ENCODE measurements around the gene AKT1S1.

Gene AKT1S1

GRCh38 chr19:49861107-49861506, 16.0 kb downstream of the AKT1S1 start:
- Mint-ChIP-seq H3K27me3 (ENCODE audit: low read depth) (no peaks in the 10 kb centered on the region), H3K27ac (no peak overlapping the region), H3K9me3 (no peaks in the 10 kb centered on the region), H3K36me3 (ENCODE audit: low read depth) (peaks cover 40% of the 10 kb centered on the region), H3K4me3 (no peak overlapping the region), H3K4me1 (ENCODE audit: low read depth) (peaks cover 11% of the 10 kb centered on the region)
- DNase-seq (ENCODE audit: low spot score) = no peak

GRCh38 chr19:49860336-49861102, 16.6 kb downstream of the AKT1S1 start:
- H3K27ac Mint-ChIP-seq = no peak overlapping the region
- H3K9me3 Mint-ChIP-seq = no peaks in the 10 kb centered on the region
- peaks cover 38% of the 10 kb centered on the region for H3K36me3 Mint-ChIP-seq (ENCODE audit: low read depth)
- peaks cover 6% of the 10 kb centered on the region for H3K4me1 Mint-ChIP-seq (ENCODE audit: low read depth)
- H3K27me3 Mint-ChIP-seq (ENCODE audit: low read depth) = no peaks in the 10 kb centered on the region
- no peak overlapping the region for H3K4me3 Mint-ChIP-seq
- DNase-seq (ENCODE audit: low spot score) = no peak

- Mint-ChIP-seq H3K4me3 (no peak overlapping the region), H3K9me3 (no peaks in the 10 kb centered on the region), H3K27ac (no peak overlapping the region), H3K27me3 (ENCODE audit: low read depth) (no peaks in the 10 kb centered on the region), H3K4me1 (ENCODE audit: low read depth) (peaks cover under 1% of the 10 kb centered on the region), H3K36me3 (ENCODE audit: low read depth) (peaks cover 35% of the 10 kb centered on the region)
- no peak for DNase-seq (ENCODE audit: low spot score)
Measured at GRCh38 chr19:49859682-49860335, 17.3 kb downstream of the AKT1S1 start.

- H3K27ac Mint-ChIP-seq = no peak overlapping the region
- DNase-seq (ENCODE audit: low spot score) = no peak
- H3K4me3 Mint-ChIP-seq = no peak overlapping the region
- no peaks in the 10 kb centered on the region for H3K27me3 Mint-ChIP-seq (ENCODE audit: low read depth)
- no peaks in the 10 kb centered on the region for H3K4me1 Mint-ChIP-seq (ENCODE audit: low read depth)
- peaks cover 23% of the 10 kb centered on the region for H3K36me3 Mint-ChIP-seq (ENCODE audit: low read depth)
- H3K9me3 Mint-ChIP-seq = no peaks in the 10 kb centered on the region
Measured at GRCh38 chr19:49858088-49858985, 18.8 kb downstream of the AKT1S1 start.

GRCh38 chr19:49857838-49858087, 19.4 kb downstream of the AKT1S1 start:
- H3K9me3 Mint-ChIP-seq = no peaks in the 10 kb centered on the region
- H3K4me1 Mint-ChIP-seq (ENCODE audit: low read depth) = peaks cover 1% of the 10 kb centered on the region
- H3K4me3 Mint-ChIP-seq = no peak overlapping the region
- H3K27me3 Mint-ChIP-seq (ENCODE audit: low read depth) = no peaks in the 10 kb centered on the region
- DNase-seq (ENCODE audit: low spot score) = no peak
- peaks cover 20% of the 10 kb centered on the region for H3K36me3 Mint-ChIP-seq (ENCODE audit: low read depth)
- H3K27ac Mint-ChIP-seq = no peak overlapping the region

- no peak overlapping the region for H3K27ac Mint-ChIP-seq
- H3K9me3 Mint-ChIP-seq = no peaks in the 10 kb centered on the region
- peaks cover 2% of the 10 kb centered on the region for H3K27me3 Mint-ChIP-seq (ENCODE audit: low read depth)
- DNase-seq (ENCODE audit: low spot score) = no peak
- H3K4me1 Mint-ChIP-seq (ENCODE audit: low read depth) = peaks cover 7% of the 10 kb centered on the region
- H3K36me3 Mint-ChIP-seq (ENCODE audit: low read depth) = peaks cover 20% of the 10 kb centered on the region
- H3K4me3 Mint-ChIP-seq = no peak overlapping the region
Measured at GRCh38 chr19:49857061-49857837, 19.9 kb downstream of the AKT1S1 start.

GRCh38 chr19:49856574-49857021, 20.6 kb downstream of the AKT1S1 start:
- Mint-ChIP-seq H3K36me3 (ENCODE audit: low read depth) (peaks cover 18% of the 10 kb centered on the region), H3K27ac (no peak overlapping the region), H3K27me3 (ENCODE audit: low read depth) (peaks cover 5% of the 10 kb centered on the region), H3K4me3 (no peak overlapping the region), H3K9me3 (no peaks in the 10 kb centered on the region), H3K4me1 (ENCODE audit: low read depth) (peaks cover 9% of the 10 kb centered on the region)
- no peak for DNase-seq (ENCODE audit: low spot score)

- peak overlapping the region; percentile 31 for H3K27ac Mint-ChIP-seq
Measured at GRCh38 chr19:49855676-49856573, 21.2 kb downstream of the AKT1S1 start.

GRCh38 chr19:49855277-49855675, 21.9 kb downstream of the AKT1S1 start:
- H3K4me1 Mint-ChIP-seq (ENCODE audit: low read depth) = peaks cover 10% of the 10 kb centered on the region
- DNase-seq (ENCODE audit: low spot score) = no peak
- peaks cover 5% of the 10 kb centered on the region for H3K27me3 Mint-ChIP-seq (ENCODE audit: low read depth)
- H3K36me3 Mint-ChIP-seq (ENCODE audit: low read depth) = peaks cover 13% of the 10 kb centered on the region
- peak overlapping the region; percentile 31 for H3K27ac Mint-ChIP-seq
- no peak overlapping the region for H3K4me3 Mint-ChIP-seq
- no peaks in the 10 kb centered on the region for H3K9me3 Mint-ChIP-seq

More at GRCh38 chr19:49855676-49856573, 21.2 kb downstream of the AKT1S1 start:
- no peak for DNase-seq (ENCODE audit: low spot score)
- H3K27me3 Mint-ChIP-seq (ENCODE audit: low read depth) = peaks cover 5% of the 10 kb centered on the region
- H3K4me1 Mint-ChIP-seq (ENCODE audit: low read depth) = peaks cover 9% of the 10 kb centered on the region
- no peak overlapping the region for H3K4me3 Mint-ChIP-seq
- H3K36me3 Mint-ChIP-seq (ENCODE audit: low read depth) = peaks cover 17% of the 10 kb centered on the region
- H3K9me3 Mint-ChIP-seq = no peaks in the 10 kb centered on the region

- no peak for DNase-seq (ENCODE audit: low spot score)
- no peak overlapping the region for H3K27ac Mint-ChIP-seq
- H3K9me3 Mint-ChIP-seq = peaks cover 4% of the 10 kb centered on the region
- H3K27me3 Mint-ChIP-seq (ENCODE audit: low read depth) = peaks cover 5% of the 10 kb centered on the region
- no peak overlapping the region for H3K4me3 Mint-ChIP-seq
- peaks cover 13% of the 10 kb centered on the region for H3K36me3 Mint-ChIP-seq (ENCODE audit: low read depth)
- peaks cover 16% of the 10 kb centered on the region for H3K4me1 Mint-ChIP-seq (ENCODE audit: low read depth)
Measured at GRCh38 chr19:49854378-49855263, 22.5 kb downstream of the AKT1S1 start.

- peaks cover 19% of the 10 kb centered on the region for H3K4me1 Mint-ChIP-seq (ENCODE audit: low read depth)
- H3K27ac Mint-ChIP-seq = peak overlapping the region; percentile 50
- peaks cover 5% of the 10 kb centered on the region for H3K27me3 Mint-ChIP-seq (ENCODE audit: low read depth)
- H3K9me3 Mint-ChIP-seq = peaks cover 8% of the 10 kb centered on the region
- peaks cover 14% of the 10 kb centered on the region for H3K36me3 Mint-ChIP-seq (ENCODE audit: low read depth)
- DNase-seq (ENCODE audit: low spot score) = no peak
- no peak overlapping the region for H3K4me3 Mint-ChIP-seq
Measured at GRCh38 chr19:49853852-49854377, 23.2 kb downstream of the AKT1S1 start.

- H3K4me1 Mint-ChIP-seq (ENCODE audit: low read depth) = peaks cover 30% of the 10 kb centered on the region
- peaks cover 8% of the 10 kb centered on the region for H3K9me3 Mint-ChIP-seq
- H3K36me3 Mint-ChIP-seq (ENCODE audit: low read depth) = peaks cover 11% of the 10 kb centered on the region
- H3K27ac Mint-ChIP-seq = peak overlapping the region; percentile 80
- H3K4me3 Mint-ChIP-seq = peak overlapping the region; percentile 85
- peaks cover 5% of the 10 kb centered on the region for H3K27me3 Mint-ChIP-seq (ENCODE audit: low read depth)
- DNase-seq (ENCODE audit: low spot score) = no peak
Measured at GRCh38 chr19:49852631-49853126, 24.5 kb downstream of the AKT1S1 start.

Data from T-helper 2 cell treated with Interferon-gamma antibody and Interleukin-4, amounts not matched to agents 5 μg/mL and 100 μg/mL, for 36 hours (primary cell).